ENCODE measurements around the gene ADGRG3. TPM values are rescaled to one million over a fixed set of nuclear protein-coding genes. Genes with fewer than 3 reads are reported as not detected.

Gene ADGRG3
- polyA plus RNA-seq, 1 donor (not counting 4 experiments of a cell fraction or from before 2014, with no cell fraction given), result not detected

- Histone ChIP-seq H4K20me1 (ENCODE audit: control insufficient read depth, extremely low read depth, insufficient read depth, low read length) (peaks cover 3% of the 10 kb centered on the region), H3K27ac (ENCODE audit: control insufficient read depth, insufficient read depth, low read length) (peak overlapping the region; percentile 28), H3K4me1 (ENCODE audit: control insufficient read depth, extremely low read depth, insufficient read depth, low read length) (peaks cover 47% of the 10 kb centered on the region), H3K36me3 (ENCODE audit: control insufficient read depth in 2 of 2, extremely low read depth in 1 of 2, insufficient read depth in 2 of 2, low read length in 2 of 2) (peaks cover 27 to 28% of the 10 kb centered on the region in 2 experiments), H3K9me1 (ENCODE audit: control insufficient read depth, extremely low read depth, insufficient read depth, low read length) (peaks cover 2% of the 10 kb centered on the region), H3K9ac (ENCODE audit: control insufficient read depth, extremely low read depth, insufficient read depth, low read length) (peak overlapping the region; percentile 29), H2AFZ (ENCODE audit: control insufficient read depth, low read length) (no peak overlapping the region), H3K4me3 (ENCODE audit: control insufficient read depth in 2 of 3, extremely low read depth in 1 of 3, insufficient read depth in 2 of 3, low read depth in 1 of 3, low read length in 3 of 3) (no peak overlapping the region), H3K79me2 (ENCODE audit: control insufficient read depth, insufficient read depth, low read length) (peaks cover 8% of the 10 kb centered on the region), H3K4me2 (ENCODE audit: control insufficient read depth, extremely low read depth, insufficient read depth, low read depth, low read length) (no peak overlapping the region), H3K27me3 (ENCODE audit: control insufficient read depth, extremely low read depth, insufficient read depth, low read length) (no peaks in the 10 kb centered on the region), H3K9me3 (ENCODE audit: control insufficient read depth, low read depth, low read length) (no peaks in the 10 kb centered on the region)
- dilution Hi-C loops (cut with MboI; ENCODE audit: extremely low pct_ligation_motif_present, low sequenced_read_pairs), result no loop called here
- TF ChIP-seq CTCF (optimal IDR thresholded peaks at IDR 0.05 in 1 of 3, IDR thresholded peaks at IDR 0.05 in 1 of 3, conservative IDR thresholded peaks at IDR 0.05 in 1 of 3; ENCODE audit: extremely low read depth in 1 of 3, insufficient read depth in 2 of 3, low read length in 3 of 3), result no peak
- TF ChIP-seq EZH2 (IDR thresholded peaks at IDR 0.05; ENCODE audit: low read length), result no peak
- DNase-seq (ENCODE audit: low read depth, low spot score), result no peak
- no peak for FAIRE-seq
Observed at GRCh38 chr16:57646388-57647039, 21.6 kb upstream of the ADGRG3 start.

- Histone ChIP-seq H3K9me1 (ENCODE audit: control insufficient read depth, extremely low read depth, insufficient read depth, low read length) (peaks cover 2% of the 10 kb centered on the region), H3K4me2 (ENCODE audit: control insufficient read depth, extremely low read depth, insufficient read depth, low read depth, low read length) (peak overlapping the region; percentile 19), H3K36me3 (ENCODE audit: control insufficient read depth in 2 of 2, extremely low read depth in 1 of 2, insufficient read depth in 2 of 2, low read length in 2 of 2) (peaks cover 34 to 36% of the 10 kb centered on the region in 2 experiments), H2AFZ (ENCODE audit: control insufficient read depth, low read length) (no peak overlapping the region), H3K27ac (ENCODE audit: control insufficient read depth, insufficient read depth, low read length) (no peak overlapping the region), H4K20me1 (ENCODE audit: control insufficient read depth, extremely low read depth, insufficient read depth, low read length) (peaks cover 3% of the 10 kb centered on the region), H3K4me3 (ENCODE audit: control insufficient read depth in 2 of 3, extremely low read depth in 1 of 3, insufficient read depth in 2 of 3, low read depth in 1 of 3, low read length in 3 of 3) (no peak overlapping the region), H3K9me3 (ENCODE audit: control insufficient read depth, low read depth, low read length) (no peaks in the 10 kb centered on the region), H3K4me1 (ENCODE audit: control insufficient read depth, extremely low read depth, insufficient read depth, low read length) (peaks cover 47% of the 10 kb centered on the region), H3K27me3 (ENCODE audit: control insufficient read depth, extremely low read depth, insufficient read depth, low read length) (no peaks in the 10 kb centered on the region), H3K79me2 (ENCODE audit: control insufficient read depth, insufficient read depth, low read length) (peaks cover 8% of the 10 kb centered on the region), H3K9ac (ENCODE audit: control insufficient read depth, extremely low read depth, insufficient read depth, low read length) (no peak overlapping the region)
- TF ChIP-seq CTCF (optimal IDR thresholded peaks at IDR 0.05 in 1 of 3, IDR thresholded peaks at IDR 0.05 in 1 of 3, conservative IDR thresholded peaks at IDR 0.05 in 1 of 3; ENCODE audit: extremely low read depth in 1 of 3, insufficient read depth in 2 of 3, low read length in 3 of 3), result no peak
- no peak for TF ChIP-seq EZH2 (IDR thresholded peaks at IDR 0.05; ENCODE audit: low read length)
- dilution Hi-C loops (cut with MboI; ENCODE audit: extremely low pct_ligation_motif_present, low sequenced_read_pairs), result no loop called here
- DNase-seq (ENCODE audit: low read depth, low spot score) (no peak), FAIRE-seq (peak; percentile 60)
Observed at GRCh38 chr16:57647136-57647875, 20.8 kb upstream of the ADGRG3 start.
